NCI-H2196 (cell line): ENCODE results near the gene IMPDH2.
"Not testable (repeated sequence)": the region's sequence is repeated elsewhere in the genome, so short reads cannot be mapped to it uniquely, and the experiment has no call there.

Experiments
- DNase-seq: peaks from one replicate; lab custom pipeline; 2025; ENCODE audit not compliant: unreplicated experiment; lab: John Stamatoyannopoulos, UW

Gene IMPDH2

DNA sequence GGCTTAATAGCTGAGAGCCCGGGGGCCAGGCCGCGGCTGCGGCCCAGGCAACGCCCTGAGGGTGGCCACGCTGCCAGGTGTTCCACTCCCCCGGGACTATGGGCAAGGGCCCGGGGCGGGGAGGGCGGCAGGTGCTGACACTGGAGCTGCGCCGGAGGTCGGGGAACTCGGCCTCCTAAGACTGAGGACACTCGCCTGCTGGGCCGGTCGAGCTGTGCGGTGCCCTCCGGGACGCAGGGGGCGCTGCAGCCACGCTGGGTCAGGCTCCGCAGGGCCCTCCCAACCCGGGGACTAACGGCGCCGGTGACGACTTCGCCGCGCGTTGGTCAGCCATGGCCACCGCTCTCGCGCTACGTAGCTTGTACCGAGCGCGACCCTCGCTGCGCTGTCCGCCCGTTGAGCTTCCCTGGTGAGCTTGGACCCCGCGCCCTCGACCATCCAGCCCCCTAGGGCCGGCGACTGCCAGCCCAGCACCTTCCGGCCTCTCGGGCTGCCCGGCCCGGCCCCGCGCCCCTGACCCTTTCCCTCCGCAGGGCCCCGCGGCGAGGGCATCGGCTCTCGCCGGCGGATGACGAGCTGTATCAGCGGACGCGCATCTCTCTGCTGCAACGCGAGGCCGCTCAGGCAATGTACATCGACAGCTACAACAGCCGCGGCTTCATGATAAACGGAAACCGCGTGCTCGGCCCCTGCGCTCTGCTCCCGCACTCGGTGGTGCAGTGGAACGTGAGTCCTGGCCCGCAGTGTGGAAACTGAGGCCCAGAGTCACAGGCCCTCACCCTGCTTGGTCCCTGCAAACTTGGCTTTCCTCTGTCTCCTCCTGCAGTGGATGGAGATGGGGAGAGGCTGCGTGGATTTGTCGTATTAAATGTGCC lies 7.1 kb downstream of the IMPDH2 start, which contains the start of gene NDUFAF3:
TSS of gene NDUFAF3 (plus strand) at position 309 of the 875 bp plus-strand sequence. CDS start at position 333, 24 bp downstream.
- DNase-seq, result peak; percentile 88

DNA sequence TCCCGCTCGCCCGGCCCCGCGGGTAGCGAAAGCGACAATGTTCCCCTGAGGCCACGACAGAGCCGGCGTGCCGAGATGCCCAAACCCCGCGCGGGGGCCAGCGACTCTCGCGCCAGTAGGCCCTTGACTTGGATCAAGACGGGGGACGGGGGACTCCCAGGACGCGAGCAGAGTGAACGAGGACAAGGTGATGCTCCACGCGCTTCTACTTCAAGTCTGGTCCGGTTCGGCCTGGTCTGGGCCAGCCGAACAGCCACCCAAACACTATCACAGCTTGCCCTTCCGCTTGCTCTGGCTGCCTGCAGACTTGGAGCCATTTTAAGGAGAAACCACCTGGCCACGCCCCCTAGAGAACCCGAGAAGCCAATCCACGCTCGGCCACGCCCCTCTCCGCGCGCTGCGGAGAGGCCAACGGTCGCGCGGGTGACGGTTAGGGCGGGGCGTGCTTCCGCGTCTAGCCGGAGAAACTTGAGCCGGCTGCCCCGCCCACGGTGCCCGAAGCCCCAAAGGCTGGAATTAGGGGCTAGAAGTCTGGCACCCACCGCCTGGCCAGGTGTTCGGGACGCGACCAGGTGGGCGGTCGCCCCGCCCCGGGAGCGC lies 7.9 kb downstream of the IMPDH2 start:
- peak; percentile 94 for DNase-seq

DNA sequence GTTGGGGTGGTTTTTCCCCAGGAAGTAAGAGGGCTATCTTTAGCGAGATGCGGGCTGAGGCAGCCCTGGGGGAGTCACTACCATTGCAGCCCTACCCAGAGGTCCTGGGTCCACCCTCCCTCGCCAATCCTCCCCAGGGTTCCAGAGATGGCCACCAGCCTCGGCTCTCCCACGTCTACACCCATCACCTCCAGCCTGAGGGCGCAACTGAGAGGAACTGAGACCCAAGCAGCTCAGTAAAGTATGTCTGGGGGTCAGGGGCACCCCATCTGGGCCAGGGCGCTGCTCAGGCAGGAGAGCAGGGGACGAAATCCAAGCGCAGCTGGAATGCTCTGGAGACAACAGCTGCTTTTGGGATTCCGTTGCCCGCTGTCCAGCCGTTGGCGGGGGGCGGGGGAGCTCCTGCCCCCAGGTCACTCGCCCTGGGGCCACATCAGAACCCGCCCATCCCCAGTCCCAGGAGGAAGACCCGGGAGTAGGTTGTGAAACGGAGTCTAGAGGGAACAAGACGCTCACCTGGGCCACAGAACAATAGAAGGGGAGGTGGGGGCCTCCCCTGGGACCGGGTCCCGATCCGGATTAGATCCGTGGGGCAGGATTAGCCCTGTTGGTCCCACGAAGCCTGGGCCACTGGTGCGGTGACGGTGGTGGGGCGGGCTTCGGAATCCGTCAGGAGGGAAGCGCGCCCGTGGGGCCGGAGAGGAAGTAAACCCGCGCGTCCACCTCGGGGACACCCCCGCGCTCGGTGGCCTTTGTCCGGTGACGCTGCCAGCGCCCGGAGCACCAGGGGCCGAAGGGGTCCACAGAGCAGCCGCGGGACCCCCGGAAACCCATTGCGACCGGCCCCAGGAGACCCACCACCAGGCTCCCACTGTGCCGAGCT lies 8.6 kb downstream of the IMPDH2 start:
- DNase-seq, result no peak

DNA sequence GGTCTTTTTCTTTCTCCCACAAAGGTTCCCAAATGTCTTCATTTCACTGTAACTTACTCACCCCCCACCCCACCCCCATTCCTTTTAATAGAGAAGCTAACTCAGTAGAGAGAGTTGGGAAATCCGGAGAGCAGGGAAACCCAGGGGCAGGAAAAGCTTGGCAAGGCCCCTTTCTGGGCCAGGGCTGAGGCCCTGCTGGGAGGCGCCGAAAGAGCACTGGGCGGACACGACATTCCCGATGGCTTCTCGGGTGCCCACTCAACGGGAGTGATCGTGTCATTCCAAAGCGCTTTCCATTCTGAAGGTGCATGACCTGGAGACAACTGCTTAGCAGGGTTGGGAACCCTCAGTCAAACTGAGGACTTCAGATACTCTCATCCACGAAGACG lies 9.3 kb downstream of the IMPDH2 start:
- DNase-seq, result no peak

DNA sequence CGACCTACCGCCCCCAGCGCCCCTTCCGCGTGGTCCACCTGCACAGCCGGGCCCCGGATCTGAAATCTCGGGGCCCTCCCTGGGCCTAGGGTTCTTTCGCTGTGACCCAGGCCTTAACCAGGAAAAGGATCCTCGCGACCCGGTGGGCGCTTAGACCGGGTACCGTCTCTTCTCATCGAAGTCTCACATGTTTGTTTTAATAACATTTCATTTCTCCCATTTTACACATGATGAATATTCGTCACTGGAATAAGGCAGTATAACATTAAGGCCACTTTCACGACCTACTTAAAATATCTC lies 10.5 kb downstream of the IMPDH2 start:
- DNase-seq, result peak; percentile 44

DNA sequence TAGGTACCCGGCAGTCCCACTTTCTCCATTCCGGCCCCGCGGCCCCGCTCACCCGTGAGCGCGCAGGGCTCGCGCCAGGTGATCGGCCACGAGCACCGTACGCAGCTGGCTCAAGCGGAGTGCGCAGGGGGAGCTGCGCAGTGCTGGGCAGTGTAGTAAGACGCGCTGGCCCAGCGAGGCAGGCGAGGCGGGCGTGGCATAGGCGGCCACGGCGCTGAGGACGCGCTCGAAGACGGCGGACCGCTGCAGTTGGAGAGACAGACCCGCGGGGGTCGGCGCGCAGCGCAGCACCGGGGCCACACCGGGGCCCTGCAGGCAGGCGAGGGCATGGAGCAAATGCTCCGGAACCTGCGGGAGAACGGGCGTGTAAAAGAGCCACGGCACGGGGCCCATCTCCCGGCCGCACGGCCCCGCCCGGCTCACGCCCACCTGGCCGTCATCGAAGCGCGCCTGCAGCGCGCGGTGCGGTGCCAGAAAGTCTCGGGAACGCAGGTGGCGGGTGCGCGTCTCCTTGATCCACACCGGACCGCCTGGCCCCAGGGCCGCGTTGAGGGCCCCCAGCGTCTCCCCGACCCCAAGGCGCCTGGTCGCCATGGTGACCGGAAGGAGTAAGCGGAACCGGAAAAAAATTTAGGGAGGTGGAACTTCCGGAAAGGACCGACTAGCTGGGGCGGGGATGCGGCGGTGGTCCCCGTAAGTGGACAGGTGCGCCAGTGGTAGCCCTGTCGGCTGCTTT lies 11.1 kb downstream of the IMPDH2 start, which contains the start of gene DALRD3:
TSS of gene DALRD3 (minus strand) at position 610 of the 736 bp plus-strand sequence. CDS start at position 594, 16 bp downstream.
- peak; percentile 67 for DNase-seq

DNA sequence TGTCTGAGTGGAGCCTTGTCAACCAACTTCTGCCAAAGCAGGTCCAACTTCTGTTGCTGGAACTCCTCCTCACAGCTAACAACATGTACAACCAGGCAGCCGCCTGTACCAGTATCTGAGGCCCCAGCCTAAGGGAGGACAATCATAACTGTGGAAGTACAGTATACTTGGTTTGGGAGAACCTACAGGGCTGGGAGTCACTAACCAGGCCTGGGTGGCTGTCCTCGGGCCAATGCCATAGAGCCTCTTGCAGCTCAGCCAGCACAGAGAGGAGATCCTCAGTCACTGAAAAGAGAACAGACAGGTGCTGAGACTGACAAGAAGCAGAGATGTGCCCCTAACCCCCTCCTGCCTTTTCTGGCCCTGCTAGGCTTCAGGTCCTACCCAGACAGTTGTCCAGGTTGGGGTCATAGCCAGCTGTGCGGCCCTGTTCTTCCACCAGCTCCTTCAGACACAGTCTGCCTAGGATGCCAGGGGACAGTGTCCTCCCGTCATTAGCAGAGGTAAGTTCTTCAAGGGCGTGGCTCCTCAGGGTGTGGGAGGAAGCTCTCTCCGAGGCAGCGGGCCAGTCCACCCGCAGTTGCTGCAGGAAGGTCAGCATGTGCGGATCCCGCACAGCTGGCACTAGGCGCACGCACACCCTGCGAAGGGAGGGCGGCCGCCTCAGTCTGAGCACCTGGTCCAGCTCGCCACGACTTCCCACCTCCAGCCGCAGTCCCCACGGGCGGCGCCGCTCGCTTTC lies 11.8 kb downstream of the IMPDH2 start:
- DNase-seq, result no peak

DNA sequence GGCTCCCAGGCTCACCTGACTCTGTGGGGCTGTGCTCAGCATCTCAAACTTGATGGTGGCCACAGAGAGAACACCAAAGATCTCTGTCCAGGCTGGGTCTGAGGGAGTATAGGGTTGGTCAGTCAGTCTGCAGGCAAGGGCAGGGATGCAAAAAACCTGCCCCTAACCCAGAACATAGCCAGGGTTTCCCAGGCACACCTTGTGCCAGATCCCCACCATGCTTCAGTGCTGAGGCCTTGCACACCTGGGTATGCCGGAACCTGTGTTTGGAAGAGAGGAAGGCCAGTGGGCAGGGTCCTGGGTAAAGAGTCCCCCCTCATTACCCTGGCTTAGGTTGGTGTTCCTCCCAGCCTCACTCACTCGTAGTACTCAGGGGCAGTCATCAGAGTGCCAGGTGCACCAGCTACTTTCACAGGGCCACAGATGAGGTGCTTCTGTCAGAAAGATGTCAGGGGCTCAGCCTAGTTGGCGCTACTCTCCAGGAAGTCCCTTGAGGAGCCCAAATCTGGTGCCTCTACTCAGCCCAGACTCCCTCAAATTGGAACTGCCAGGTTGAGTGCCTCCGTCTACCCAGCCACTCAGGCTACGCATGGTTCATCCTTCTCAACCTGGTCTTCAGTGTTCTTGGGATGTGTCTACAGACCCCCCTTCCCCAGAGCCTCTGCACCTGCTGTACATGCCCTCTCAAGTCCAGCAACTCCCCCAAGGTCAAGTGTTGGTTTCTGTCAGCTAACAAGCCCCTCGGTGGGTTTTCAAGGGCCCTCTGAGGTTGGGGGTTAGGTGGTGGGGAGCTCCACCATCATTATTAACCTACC lies 12.6 kb downstream of the IMPDH2 start:
- no peak for DNase-seq

DNA sequence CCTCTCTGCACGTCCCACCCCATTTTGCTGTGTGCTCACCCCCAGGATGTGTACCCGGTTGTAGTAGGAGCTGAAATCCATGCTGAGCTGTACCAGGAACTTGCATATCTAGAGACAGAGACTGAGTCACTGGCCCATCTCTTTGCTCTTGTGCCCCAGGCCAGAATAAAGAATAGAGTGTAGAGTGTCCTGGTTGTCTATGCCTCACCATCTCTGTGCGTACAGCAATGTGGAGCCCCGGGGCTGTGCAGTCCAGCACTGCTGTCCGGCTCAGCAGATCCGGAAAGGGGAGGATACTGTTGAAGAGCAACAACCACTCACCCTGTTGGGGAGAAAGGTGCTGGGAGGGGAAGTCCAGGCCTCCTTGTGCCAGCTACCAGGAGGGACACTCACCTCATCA lies 13.4 kb downstream of the IMPDH2 start:
- DNase-seq, result no peak

DNA sequence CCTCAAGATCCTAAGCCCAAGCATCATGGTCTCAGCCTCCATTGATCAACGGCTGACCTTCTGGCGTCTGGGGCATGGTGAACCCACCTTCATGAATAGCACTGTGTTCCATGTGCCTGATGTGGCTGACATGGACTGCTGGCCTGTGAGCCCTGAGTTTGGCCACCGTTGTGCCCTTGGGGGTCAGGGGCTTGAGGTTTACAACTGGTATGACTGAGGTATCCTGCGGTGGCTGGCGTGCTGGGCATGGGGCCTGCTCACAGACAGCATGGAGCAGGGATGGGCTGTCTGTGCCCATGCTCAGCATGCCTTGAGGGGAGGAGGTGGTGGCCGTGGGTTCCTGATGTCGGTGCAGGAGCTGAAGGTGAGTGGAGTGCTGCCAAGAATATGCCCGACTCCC lies 14.1 kb downstream of the IMPDH2 start:
- no peak for DNase-seq

DNA sequence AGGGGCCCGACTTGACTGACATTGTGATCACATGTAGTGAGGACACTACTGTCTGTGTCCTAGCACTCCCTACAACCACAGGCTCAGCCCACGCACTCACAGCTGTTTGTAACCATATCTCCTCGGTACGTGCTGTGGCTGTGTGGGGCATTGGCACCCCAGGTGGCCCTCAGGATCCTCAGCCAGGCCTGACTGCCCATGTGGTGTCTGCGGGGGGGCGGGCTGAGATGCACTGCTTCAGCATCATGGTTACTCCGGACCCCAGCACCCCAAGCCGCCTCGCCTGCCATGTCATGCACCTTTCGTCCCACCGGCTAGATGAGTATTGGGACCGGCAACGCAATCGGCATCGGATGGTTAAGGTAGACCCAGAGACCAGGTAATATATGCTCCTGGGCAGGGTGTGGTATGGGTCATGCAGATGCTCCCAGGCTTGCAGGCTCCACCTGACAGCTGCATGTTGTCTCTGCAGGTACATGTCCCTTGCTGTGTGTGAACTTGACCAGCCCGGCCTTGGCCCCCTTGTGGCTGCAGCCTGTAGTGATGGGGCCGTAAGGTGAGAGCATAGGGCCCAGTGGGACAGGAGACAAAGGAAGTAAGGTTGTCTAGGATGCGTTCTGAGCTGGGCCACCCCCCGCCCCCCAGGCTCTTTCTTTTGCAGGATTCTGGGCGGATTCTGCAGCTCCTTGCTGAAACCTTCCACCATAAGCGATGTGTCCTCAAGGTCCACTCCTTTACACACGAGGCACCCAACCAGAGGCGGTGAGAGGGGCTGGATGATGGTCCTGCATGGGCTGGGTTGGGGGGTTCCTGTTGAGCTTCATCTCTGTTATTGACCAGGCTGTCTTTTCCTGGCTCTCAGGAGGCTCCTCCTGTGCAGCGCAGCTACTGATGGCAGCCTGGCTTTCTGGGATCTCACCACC lies 15.2 kb downstream of the IMPDH2 start:
- DNase-seq, result peak; percentile 45

DNA sequence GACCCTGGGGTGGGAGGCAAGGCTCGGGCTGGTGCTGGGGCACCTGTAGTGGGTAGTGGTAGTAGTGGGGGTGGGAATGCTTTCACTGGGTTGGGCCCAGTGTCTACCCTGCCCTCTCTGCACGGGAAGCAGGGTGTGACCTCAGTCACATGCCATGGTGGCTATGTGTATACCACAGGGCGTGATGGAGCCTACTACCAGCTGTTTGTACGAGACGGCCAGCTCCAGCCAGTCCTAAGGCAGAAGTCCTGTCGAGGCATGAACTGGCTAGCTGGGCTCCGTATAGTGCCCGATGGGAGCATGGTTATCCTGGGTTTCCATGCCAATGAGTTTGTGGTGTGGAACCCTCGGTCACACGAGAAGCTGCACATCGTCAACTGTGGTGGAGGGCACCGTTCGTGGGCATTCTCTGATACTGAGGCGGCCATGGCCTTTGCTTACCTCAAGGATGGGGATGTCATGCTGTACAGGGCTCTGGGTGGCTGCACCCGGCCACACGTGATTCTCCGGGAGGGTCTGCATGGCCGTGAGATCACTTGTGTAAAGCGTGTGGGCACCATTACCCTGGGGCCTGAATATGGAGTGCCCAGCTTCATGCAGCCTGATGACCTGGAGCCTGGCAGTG lies 16.0 kb downstream of the IMPDH2 start:
- DNase-seq, result no peak

DNA sequence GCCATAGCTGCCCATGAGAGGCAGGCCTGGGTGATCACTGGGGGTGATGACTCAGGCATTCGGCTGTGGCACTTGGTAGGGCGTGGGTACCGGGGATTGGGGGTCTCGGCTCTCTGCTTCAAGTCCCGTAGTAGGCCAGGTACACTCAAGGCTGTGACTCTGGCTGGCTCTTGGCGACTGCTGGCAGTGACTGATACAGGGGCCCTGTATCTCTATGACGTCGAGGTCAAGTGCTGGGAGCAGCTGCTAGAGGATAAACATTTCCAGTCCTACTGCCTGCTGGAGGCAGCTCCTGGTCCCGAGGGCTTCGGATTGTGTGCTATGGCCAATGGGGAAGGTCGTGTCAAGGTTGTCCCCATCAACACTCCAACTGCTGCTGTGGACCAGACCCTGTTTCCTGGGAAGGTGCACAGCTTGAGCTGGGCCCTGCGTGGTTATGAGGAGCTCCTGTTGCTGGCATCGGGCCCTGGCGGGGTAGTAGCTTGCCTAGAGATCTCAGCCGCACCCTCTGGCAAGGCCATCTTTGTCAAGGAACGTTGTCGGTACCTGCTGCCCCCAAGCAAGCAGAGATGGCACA lies 16.7 kb downstream of the IMPDH2 start:
- no peak for DNase-seq

DNA sequence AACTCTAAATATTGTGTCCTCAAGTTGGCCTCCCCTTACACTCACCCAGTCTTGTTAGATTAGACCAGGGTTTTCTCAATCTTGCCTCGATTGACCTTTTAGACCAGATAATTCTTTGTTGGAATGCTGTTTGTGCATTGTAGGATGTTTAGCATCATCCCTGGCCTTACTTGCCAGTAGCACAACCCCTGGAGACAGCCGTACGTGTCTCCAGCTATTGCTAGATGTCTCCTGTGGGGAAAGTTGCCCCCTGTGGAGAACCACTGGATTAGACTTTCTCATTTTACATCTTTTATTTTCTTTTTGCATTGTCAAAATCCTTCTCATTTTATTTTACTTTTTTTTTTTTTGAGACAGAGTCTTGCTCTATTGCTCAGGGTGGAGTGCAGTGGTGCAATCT lies 19.8 kb downstream of the IMPDH2 start:
- DNase-seq, result no peak

DNA sequence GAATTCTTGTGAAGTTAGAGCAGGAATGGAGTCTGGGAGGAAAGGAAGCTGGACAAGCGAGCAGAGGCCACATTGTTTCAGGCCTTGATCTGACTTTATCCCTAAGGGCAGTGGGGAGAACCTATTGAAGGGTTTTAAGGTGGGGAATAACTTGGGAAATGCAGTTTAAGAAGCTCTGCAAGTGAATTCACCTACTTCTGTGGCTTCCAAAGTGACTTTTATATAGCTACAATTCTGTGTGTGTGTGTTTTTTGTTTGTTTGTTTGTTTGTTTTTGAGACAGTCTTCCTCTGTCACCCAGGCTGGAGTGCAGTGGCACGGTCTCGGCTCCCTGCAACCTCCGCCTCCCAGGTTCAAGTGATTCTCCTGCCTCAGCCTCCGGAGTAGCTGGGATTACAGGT lies 20.6 kb downstream of the IMPDH2 start:
- DNase-seq, result not testable (repeated sequence)

DNA sequence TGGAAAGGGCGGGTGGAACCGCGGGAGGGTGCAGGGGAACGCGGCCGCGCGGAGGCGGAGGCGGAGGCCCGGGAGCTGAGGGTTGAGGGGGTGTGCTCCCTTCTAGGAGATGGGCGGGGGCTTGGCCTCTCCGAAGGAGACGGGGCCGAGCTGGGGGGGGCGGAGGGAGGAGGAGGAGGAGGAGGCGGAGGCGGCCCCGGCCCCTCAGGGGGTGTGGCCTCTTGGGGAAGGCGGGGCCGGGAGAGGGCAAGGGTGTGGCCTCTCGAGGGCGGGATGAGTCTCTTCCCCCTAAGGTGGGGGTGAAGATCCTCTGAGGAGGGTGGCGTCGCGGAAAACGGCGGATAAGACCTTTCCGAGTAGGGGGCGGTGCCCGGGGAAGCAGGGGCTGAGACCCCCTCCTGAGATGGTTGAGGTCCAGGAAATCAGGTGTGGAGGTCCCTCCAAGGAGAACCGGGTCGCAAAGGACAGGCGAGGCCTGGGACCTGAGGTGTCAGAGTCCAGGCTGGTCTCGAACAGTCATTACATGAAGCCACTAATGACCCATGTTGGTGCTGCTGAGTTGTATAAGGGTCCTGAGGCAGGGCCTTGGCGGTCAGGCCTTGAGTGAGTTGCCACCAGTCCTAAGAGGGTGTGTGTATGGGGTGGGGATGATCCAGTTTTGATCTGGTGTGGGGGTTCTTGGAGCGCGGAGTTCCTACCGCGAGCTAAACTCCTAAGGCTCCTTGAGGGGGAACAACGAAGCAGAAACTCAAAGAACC lies 21.2 kb downstream of the IMPDH2 start:
- DNase-seq, result peak; percentile 78
